Uterus (tissue), 4 donors: ENCODE measurements around the gene TH. TPM values are rescaled to one million over a fixed set of nuclear protein-coding genes. Genes with fewer than 3 reads are reported as not detected.

Source experiments
- DNase-seq, 2 donors: peaks; one replicate each; pipeline ENCODE4 v3.0.0-alpha.2; 2019 to 2020
- H3K27ac ChIP-seq, 2 donors: fragments of 200-600 bp; sonication (generic); 1 replicate in 1 of 2; 2 replicates in 1 of 2; pipeline ENCODE4 v1.5.1; 2016 to 2018
- H3K27me3 ChIP-seq, 2 donors: fragments of 200-600 bp; sonication (generic); one replicate each; pipeline ENCODE4 v1.5.1; 2018 to 2019; ENCODE audit warnings: control low read depth in 1 of 2
- H3K36me3 ChIP-seq, 2 donors: fragments of 200-600 bp; sonication (generic); one replicate each; pipeline ENCODE4 v1.5.1; 2019; ENCODE audit warnings: control low read depth in 1 of 2
- H3K4me1 ChIP-seq, 2 donors: fragments of 200-600 bp; sonication (generic); one replicate each; pipeline ENCODE4 v1.5.1; 2018 to 2019; ENCODE audit warnings: control low read depth in 1 of 2
- H3K4me3 ChIP-seq, 2 donors: fragments of 200-600 bp; sonication (generic); 1 replicate in 1 of 2; 2 replicates in 1 of 2; pipeline ENCODE4 v1.5.1; 2018 to 2019; ENCODE audit warnings: mild to moderate bottlenecking in 1 of 2
- H3K9me3 ChIP-seq, 2 donors: fragments of 200-600 bp; sonication (generic); one replicate each; pipeline ENCODE4 v1.5.1; 2019; ENCODE audit warnings: control low read depth in 1 of 2
- POLR2A ChIP-seq, 2 donors: fragments of 450-650 bp; IDR thresholded peaks; one replicate each; pipeline ENCODE4 v1.6.1; 2016; ENCODE audit warnings: antibody characterized with exemption in 2 of 2, mild to moderate bottlenecking in 1 of 2, moderate library complexity in 1 of 2
- intact Hi-C: fragments of 100-400 bp; cut with DNase I; formaldehyde crosslinking; loops from one replicate; pipeline ENCODE4 v1.15.1; 2023; ENCODE audit warnings: low total_unique reads
- total RNA-seq, 4 donors: library from RNA; depleted of rRNA in 3 of 4; stranded (reverse); fragments of >200 nt in 3 of 4; gene quantifications; one replicate each; pipeline versions ENCODE4 v1.1.0 to v1.2.4, GENCODE V29; 2014 to 2023
- TF ChIP-seq, protein P1 (sequence below), 4 experiments: fragments of 200-600 bp in 2 of 4; fragments of 450-650 bp in 2 of 4; sonication (generic) in 2 of 4; IDR thresholded peaks; one replicate each; pipeline ENCODE4 v1.5.1; 2016 to 2019; ENCODE audit warnings: antibody characterized with exemption in 4 of 4, mild to moderate bottlenecking in 2 of 4, moderate library complexity in 1 of 4
- donor health status: DM: yes; HTN: yes; CAD: no.

TH gene
- total RNA-seq, 4 donors from 2014 or later: 0.37 to 1.3 TPM; not detected in 2

DNA sequence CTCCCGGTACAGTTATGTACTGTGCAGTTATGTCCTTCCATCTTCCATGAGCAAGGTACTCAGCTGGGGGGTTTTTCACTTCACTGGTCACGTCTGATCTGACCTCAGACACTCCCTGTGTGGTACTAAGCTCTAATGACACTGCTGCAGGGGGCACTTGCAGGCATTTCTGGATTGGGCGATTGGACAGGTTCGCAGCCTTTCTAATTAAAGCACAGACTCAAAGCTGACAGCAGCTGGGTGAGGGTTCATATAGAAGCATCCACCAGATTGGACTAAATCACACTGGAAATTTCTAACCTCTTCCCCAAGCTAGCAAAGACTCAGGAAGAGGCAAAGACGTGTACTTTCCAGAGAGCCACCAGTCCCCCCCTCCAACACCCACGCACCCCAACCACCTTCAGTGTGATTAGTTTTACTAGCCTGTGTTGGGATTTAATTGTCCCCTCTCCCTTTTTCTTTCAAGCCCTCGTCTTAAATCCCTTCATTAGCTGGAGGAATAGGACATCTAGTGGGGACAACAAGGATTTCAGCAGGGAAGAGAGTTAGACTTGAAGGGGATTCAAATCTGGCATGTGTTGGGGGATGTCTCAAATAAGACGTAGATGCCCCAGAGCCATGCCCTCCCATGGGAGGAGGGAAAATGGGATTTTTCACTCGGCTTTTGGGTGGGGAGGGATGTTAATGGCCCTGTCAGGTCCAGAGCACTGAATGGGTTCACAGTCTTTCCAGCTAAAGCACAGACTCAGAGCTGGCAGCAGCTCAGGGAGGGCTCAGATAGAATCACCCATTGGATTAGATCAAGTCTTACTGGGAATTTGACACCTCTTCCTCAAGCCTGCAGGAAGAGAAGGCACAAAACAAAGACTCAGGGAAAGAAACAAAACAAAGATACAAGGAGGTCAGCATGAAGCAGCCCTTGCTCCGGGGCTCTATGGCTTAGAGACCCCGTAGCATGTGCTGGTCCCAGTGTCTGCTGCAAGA lies 21.5 kb downstream of the TH start:
- no peak for DNase-seq
- peaks cover 0 to 13% of the 10 kb centered on the region in 2 donors for H3K27me3 ChIP-seq

DNA sequence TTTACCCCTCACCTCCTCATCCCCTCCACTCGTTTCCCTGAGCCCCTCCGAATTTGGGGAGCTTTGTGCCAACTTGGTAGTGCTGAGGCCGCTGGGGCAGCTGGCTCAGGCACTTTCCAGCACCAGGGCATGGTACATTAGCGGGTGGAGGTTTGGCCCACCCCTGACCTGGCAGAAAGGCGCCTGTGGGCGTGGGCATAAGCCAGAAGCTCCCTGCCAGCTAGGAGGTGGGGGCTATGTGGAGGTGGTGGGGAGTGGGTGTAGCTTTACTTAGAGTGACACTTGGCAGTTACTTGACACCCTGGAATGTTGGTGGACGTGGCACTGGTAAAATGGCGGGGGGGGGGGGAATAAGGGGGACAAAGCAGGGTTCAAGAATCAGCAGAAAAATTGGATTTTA lies 22.2 kb downstream of the TH start:
- intact Hi-C loops: no loop called here
- H3K4me3 ChIP-seq: no peak overlapping the region
- no peaks in the 10 kb centered on the region for H3K36me3 ChIP-seq
- peaks cover 0 to 18% of the 10 kb centered on the region in 2 donors for H3K27me3 ChIP-seq
- peaks cover 0 to 5% of the 10 kb centered on the region in 2 donors for H3K4me1 ChIP-seq
- H3K27ac ChIP-seq: no peak overlapping the region
- TF ChIP-seq, protein P1, sequence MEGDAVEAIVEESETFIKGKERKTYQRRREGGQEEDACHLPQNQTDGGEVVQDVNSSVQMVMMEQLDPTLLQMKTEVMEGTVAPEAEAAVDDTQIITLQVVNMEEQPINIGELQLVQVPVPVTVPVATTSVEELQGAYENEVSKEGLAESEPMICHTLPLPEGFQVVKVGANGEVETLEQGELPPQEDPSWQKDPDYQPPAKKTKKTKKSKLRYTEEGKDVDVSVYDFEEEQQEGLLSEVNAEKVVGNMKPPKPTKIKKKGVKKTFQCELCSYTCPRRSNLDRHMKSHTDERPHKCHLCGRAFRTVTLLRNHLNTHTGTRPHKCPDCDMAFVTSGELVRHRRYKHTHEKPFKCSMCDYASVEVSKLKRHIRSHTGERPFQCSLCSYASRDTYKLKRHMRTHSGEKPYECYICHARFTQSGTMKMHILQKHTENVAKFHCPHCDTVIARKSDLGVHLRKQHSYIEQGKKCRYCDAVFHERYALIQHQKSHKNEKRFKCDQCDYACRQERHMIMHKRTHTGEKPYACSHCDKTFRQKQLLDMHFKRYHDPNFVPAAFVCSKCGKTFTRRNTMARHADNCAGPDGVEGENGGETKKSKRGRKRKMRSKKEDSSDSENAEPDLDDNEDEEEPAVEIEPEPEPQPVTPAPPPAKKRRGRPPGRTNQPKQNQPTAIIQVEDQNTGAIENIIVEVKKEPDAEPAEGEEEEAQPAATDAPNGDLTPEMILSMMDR (IDR thresholded peaks at IDR 0.05): no peak
- no peak for TF ChIP-seq POLR2A (IDR thresholded peaks at IDR 0.05)
- no peak for DNase-seq
- no peaks in the 10 kb centered on the region for H3K9me3 ChIP-seq

More for the DNA sequence above, 21.5 kb downstream of the TH start:
- Histone ChIP-seq H3K4me3 (no peak overlapping the region), H3K27ac (no peak overlapping the region), H3K4me1 (peaks cover 0 to 5% of the 10 kb centered on the region in 2 donors), H3K9me3 (no peaks in the 10 kb centered on the region), H3K36me3 (no peaks in the 10 kb centered on the region)
- intact Hi-C loops: loop anchor here (5.0 to 10.0 kb wide), 2 partner anchors 313 to 455 kb away; partner anchors contain the start of genes KRTAP5-6 and TNNI2
- TF ChIP-seq, protein P1 (IDR thresholded peaks at IDR 0.05): peak in 3 of 4 experiments; percentile 22 to 52 (median 44)
- no peak for TF ChIP-seq POLR2A (IDR thresholded peaks at IDR 0.05)

DNA sequence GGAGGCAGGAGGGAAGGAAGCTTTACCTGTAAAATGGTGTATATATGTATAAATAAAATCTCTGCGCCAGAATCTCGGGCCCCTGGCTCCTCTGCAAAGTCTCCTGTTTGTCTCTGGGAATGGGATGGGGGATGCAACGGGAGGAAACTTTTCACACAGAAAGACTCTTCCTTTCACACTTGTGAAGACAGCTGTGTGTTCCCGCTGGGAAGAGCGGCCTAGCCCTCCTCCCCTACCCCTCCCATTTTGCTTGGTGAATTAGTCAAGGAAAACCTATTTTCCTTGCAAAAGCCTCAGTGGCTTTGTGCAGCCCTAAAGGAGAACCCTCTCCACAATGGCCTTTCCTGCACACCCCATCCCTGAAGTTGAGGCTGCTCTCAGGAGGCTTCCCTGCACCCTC lies 23.0 kb downstream of the TH start:
- no peak for TF ChIP-seq POLR2A (IDR thresholded peaks at IDR 0.05)
- TF ChIP-seq, protein P1 (IDR thresholded peaks at IDR 0.05): no peak
- H3K9me3 ChIP-seq: no peaks in the 10 kb centered on the region
- intact Hi-C loops: no loop called here
- peaks cover 7 to 20% of the 10 kb centered on the region in 2 donors for H3K27me3 ChIP-seq
- H3K36me3 ChIP-seq: no peaks in the 10 kb centered on the region
- H3K4me1 ChIP-seq: peaks cover 0 to 11% of the 10 kb centered on the region in 2 donors
- no peak overlapping the region for H3K27ac ChIP-seq
- no peak for DNase-seq
- H3K4me3 ChIP-seq: no peak overlapping the region

DNA sequence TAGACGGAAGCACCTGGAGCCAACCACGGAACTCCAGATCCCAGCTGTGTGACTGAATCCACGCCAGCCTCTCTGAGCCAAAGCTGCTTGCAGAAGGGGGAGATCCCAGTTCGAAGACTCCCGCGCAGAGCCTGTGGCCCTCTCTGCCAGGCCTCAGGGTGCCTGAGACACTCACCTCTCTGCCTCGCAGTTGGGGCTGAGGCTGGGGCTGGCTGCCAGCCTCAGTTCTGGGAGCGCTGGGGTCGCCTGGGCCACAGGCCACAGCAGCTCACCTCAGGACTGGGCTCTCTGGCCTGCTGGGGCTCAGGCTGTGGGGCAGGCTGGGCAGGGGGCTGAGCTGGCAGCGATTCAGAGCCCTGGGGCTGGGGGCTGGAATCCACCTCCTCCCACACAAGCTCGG lies 24.2 kb downstream of the TH start:
- Histone ChIP-seq H3K9me3 (no peaks in the 10 kb centered on the region), H3K27ac (no peak overlapping the region), H3K4me3 (no peak overlapping the region), H3K36me3 (no peaks in the 10 kb centered on the region), H3K27me3 (peaks cover 7 to 31% of the 10 kb centered on the region in 2 donors), H3K4me1 (peaks cover 0 to 11% of the 10 kb centered on the region in 2 donors)
- DNase-seq: no peak
- intact Hi-C loops: no loop called here
- no peak for TF ChIP-seq POLR2A (IDR thresholded peaks at IDR 0.05)
- TF ChIP-seq, protein P1 (IDR thresholded peaks at IDR 0.05): no peak

DNA sequence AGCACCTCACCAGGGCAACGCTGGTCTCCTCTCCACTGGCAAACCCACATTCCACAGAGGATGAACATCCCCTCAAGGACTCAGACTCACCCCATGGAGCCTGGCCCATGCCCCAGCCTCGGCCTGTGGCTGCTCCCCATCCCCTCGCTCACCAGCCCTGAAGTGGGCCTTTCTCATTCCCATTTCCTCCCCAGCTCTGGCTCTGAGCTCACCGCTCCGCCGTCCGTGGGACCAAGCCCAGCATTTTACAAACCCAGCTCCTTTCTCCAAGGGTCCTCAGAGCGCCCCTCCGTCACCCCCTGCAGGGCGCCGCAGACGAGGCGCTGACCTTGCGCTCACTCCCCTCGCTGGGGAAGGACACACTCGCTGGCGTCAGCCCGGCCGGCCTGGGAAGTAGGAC lies 25.6 kb downstream of the TH start:
- TF ChIP-seq, protein P1 (IDR thresholded peaks at IDR 0.05): no peak
- no peak for TF ChIP-seq POLR2A (IDR thresholded peaks at IDR 0.05)
- peaks cover 0 to 6% of the 10 kb centered on the region in 2 donors for H3K4me1 ChIP-seq
- no peak overlapping the region for H3K27ac ChIP-seq
- peaks cover 9 to 44% of the 10 kb centered on the region in 2 donors for H3K27me3 ChIP-seq
- intact Hi-C loops: no loop called here
- DNase-seq: no peak
- no peaks in the 10 kb centered on the region for H3K9me3 ChIP-seq
- no peak overlapping the region for H3K4me3 ChIP-seq
- no peaks in the 10 kb centered on the region for H3K36me3 ChIP-seq
